Transverse colon (tissue), 3 donors: Measurements from ENCODE around the gene CDRT4.

ENCODE experiments used
- POLR2A ChIP-seq: fragments of 450-650 bp; IDR thresholded peaks from one replicate; pipeline ENCODE4 v1.6.1; 2016; ENCODE audit warnings: antibody characterized with exemption, mild to moderate bottlenecking, moderate library complexity
- TF ChIP-seq, protein P1 (sequence below), 5 experiments: fragments of 200-600 bp in 3 of 5; fragments of 450-650 bp in 2 of 5; sonication (generic) in 3 of 5; IDR thresholded peaks; 1 replicate in 2 of 5; 2 replicates in 3 of 5; pipeline ENCODE4 v1.5.1; 2016 to 2017; ENCODE audit warnings: antibody characterized with exemption in 5 of 5, inconsistent platforms in 3 of 5, mild to moderate bottlenecking in 2 of 5, moderate library complexity in 1 of 5

GRCh38 chr17:15456496-15456895 is 10.9 kb downstream of the CDRT4 start:
- TF ChIP-seq, protein P1, sequence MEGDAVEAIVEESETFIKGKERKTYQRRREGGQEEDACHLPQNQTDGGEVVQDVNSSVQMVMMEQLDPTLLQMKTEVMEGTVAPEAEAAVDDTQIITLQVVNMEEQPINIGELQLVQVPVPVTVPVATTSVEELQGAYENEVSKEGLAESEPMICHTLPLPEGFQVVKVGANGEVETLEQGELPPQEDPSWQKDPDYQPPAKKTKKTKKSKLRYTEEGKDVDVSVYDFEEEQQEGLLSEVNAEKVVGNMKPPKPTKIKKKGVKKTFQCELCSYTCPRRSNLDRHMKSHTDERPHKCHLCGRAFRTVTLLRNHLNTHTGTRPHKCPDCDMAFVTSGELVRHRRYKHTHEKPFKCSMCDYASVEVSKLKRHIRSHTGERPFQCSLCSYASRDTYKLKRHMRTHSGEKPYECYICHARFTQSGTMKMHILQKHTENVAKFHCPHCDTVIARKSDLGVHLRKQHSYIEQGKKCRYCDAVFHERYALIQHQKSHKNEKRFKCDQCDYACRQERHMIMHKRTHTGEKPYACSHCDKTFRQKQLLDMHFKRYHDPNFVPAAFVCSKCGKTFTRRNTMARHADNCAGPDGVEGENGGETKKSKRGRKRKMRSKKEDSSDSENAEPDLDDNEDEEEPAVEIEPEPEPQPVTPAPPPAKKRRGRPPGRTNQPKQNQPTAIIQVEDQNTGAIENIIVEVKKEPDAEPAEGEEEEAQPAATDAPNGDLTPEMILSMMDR (IDR thresholded peaks at IDR 0.05): no peak
- TF ChIP-seq POLR2A: no peak
